Heart right ventricle (tissue), 16 donors: ENCODE results near the gene STK4. TPM values are rescaled to one million over a fixed set of nuclear protein-coding genes. Genes with fewer than 3 reads are reported as not detected.

Experiments
- ATAC-seq, 8 donors: fragments of 200-7000 bp; cut with Tn5 transposase; one replicate each; pipeline ENCODE4 v1.9.1; 2020; ENCODE audit warnings: mild to moderate bottlenecking in 8 of 8, moderate library complexity in 8 of 8, moderate number of reproducible peaks in 1 of 8
- DNase-seq, 2 donors: peaks; one replicate each; pipeline ENCODE4 v3.0.0-alpha.2; 2020
- H3K27ac ChIP-seq, 10 donors: fragments of 200-600 bp; sonication (generic) in 2 of 10; one replicate each; pipeline versions ENCODE4 v1.5.0 to v1.8.0; 2020 to 2022; ENCODE audit warnings: mild to moderate bottlenecking in 3 of 10
- H3K27me3 ChIP-seq, 7 donors: fragments of 200-600 bp; one replicate each; pipeline ENCODE4 v1.8.0; 2021 to 2022; ENCODE audit warnings: mild to moderate bottlenecking in 2 of 7
- H3K36me3 ChIP-seq, 9 donors: fragments of 200-600 bp; sonication (generic) in 1 of 9; one replicate each; pipeline versions ENCODE4 v1.5.0 to v1.8.0; 2020 to 2022; ENCODE audit warnings: mild to moderate bottlenecking in 2 of 9
- H3K4me1 ChIP-seq, 9 donors: fragments of 200-600 bp; sonication (generic) in 1 of 9; one replicate each; pipeline versions ENCODE4 v1.5.0 to v1.8.0; 2020 to 2022; ENCODE audit warnings: mild to moderate bottlenecking in 4 of 9
- H3K4me3 ChIP-seq, 10 donors: fragments of 200-600 bp; sonication (generic) in 2 of 10; one replicate each; pipeline versions ENCODE4 v1.5.0 to v1.8.0; 2020 to 2022; ENCODE audit warnings: mild to moderate bottlenecking in 7 of 10, moderate library complexity in 2 of 10
- H3K9me3 ChIP-seq, 11 donors: fragments of 200-600 bp in 10 of 11; sonication (generic) in 2 of 11; one replicate each; pipeline versions ENCODE4 v1.5.0 to v1.8.0; 2013 to 2022; ENCODE audit warnings: mild to moderate bottlenecking in 2 of 11, control low read depth in 1 of 11, moderate library complexity in 1 of 11
- CTCF ChIP-seq, 9 donors: fragments of 200-600 bp; sonication (generic) in 2 of 9; IDR thresholded peaks; one replicate each; pipeline versions ENCODE4 v1.5.0 to v1.8.0; 2021 to 2022; ENCODE audit warnings: antibody characterized with exemption in 9 of 9, mild to moderate bottlenecking in 5 of 9, moderate library complexity in 1 of 9
- WGBS, 2 donors: extraction: QIAGEN DNeasy Blood & Tissue Kit; methylation state at CpG; one replicate each; pipeline ENCODE4 v1.1.7; 2013; ENCODE audit warnings: inconsistent platforms in 1 of 2; 5-methylcytosine and 5-hydroxymethylcytosine counted together
- intact Hi-C, 10 donors: fragments of 100-400 bp; cut with DNase I; formaldehyde crosslinking; loops; one replicate each; pipeline versions ENCODE4 v1.11.1 to v1.14.2; 2022
- long read RNA-seq, 3 donors: library from polyadenylated mRNA; unstranded; transcript quantifications; one replicate each; pipeline ENCODE4 v2.0.0, GENCODE V29; 2020 to 2021
- polyA plus RNA-seq, 2 donors: library from polyadenylated mRNA; stranded (reverse); fragments of 200-250 nt; gene quantifications; one replicate each; pipeline ENCODE4 v1.2.3, GENCODE V29; 2013
- total RNA-seq, 10 donors: library from RNA; stranded (reverse); fragmentation: NEBNext Ultra II Directional in 3 of 10; extraction: Animal tissue kit (Norgen Biotek cat#: 25700) in 3 of 10; gene quantifications; one replicate each; pipeline versions ENCODE4 v1.2.1 to v1.2.4, GENCODE V29; 2021 to 2023
- donor health status: Arrhythmogenic right ventricular cardiomyopathy.
- donor health status: ischemic (EF 13 %, LVEDD 7.1; RV severe dilation, severe dysfunction).
- donor health status: healthy with polysubstance abuse.
- donor health status: DM: no; HTN: yes; CAD: no.
- donor health status: DM: no; HTN: no; CAD: no.
- donor health status: ischemic (EF 25% LVEDD 6.9; RV normal size, moderate dysfunction).
- donor health status: ischemic (EF 25% LVEDD 5.7; RV mildly dilated, moderate dysfunction).
- donor health status: healthy.
- donor health status: DM: yes; HTN: yes; CAD: no.
- donor health status: Ischemic cardiomyopathy.
- donor health status: ischemic (EF 35%, LVEDD 5.7; RV mildly dilated, moderate dysfunction).
- donor health status: nonischemic (EF 11% LVEDD 7.7; RV severe dilation, severe dysfunction).
- donor health status: DM: yes; HTN: yes; CAD: no.
- donor health status: PGD.
- donor health status: ischemic (EF 29% LVEDD 5.4; RV normal size, mild dysfunction).
- donor health status: nonischemic (EF 23%, LVEDD 6.1; RV moderate dilation, normal function).

Gene STK4
- 10 to 100 TPM in 2 of 10 donors, 1 to 10 TPM in 8; 7.7 to 18.1 (median 8.2) TPM for total RNA-seq
- polyA plus RNA-seq = 1 to 10 TPM; 3.7 to 4.8 TPM
- long read RNA-seq, donor 1, full-length matches to known transcripts = 3 of 4 reads
- long read RNA-seq, donor 1, partial matches to known transcripts = 0 of 4 reads
- long read RNA-seq, donor 1, other reads (novel, unspliced or antisense) = 1 of 4 reads
- long read RNA-seq, donor 2, full-length matches to known transcripts = 2 of 4 reads
- long read RNA-seq, donor 2, partial matches to known transcripts = 2 of 4 reads
- long read RNA-seq, donor 2, other reads (novel, unspliced or antisense) = 0 of 4 reads
- long read RNA-seq, donor 3, full-length matches to known transcripts = 3 of 14 reads
- long read RNA-seq, donor 3, partial matches to known transcripts = 1 of 14 reads
- long read RNA-seq, donor 3, other reads (novel, unspliced or antisense) = 10 of 14 reads

GRCh38 chr20:44966030-44966961 lies at the start of gene STK4:
TSS of gene STK4 (plus strand) at chr20:44966512. CDS start at chr20:44966569, 57 bp downstream.
- WGBS, 2 donors = 0 to 1% methylated on average over 67 to 68 of the region's 68 CpGs
- ATAC-seq (peak; percentile 98 to 99 (median 98)), DNase-seq (peak; percentile 93 to 95)
- intact Hi-C loops = loop anchor here in 6 of 10 donors (5.0 to 10.0 kb wide), 4 partner anchors 79 to 829 kb away; partner anchors contain the start of genes YWHAB (in 5 of the 6), DNTTIP1 (in 1 of the 6), KCNK15 (in 1 of the 6) and WFDC3 (in 1 of the 6)
- H3K9me3 ChIP-seq = no peaks in the 10 kb centered on the region
- H3K27ac ChIP-seq = peak within 1 kb of the TSS; percentile 58 to 97 (median 84)
- H3K4me1 ChIP-seq = peaks cover 5 to 50% (median 17%) of the 10 kb centered on the region in 9 donors
- peak in 8 of 9 donors; percentile 32 to 70 (median 56) for TF ChIP-seq CTCF (IDR thresholded peaks at IDR 0.05)
- peak within 1 kb of the TSS; percentile 63 to 92 (median 86) for H3K4me3 ChIP-seq
- no peaks in the 10 kb centered on the region for H3K27me3 ChIP-seq
- no peaks in the 10 kb centered on the region for H3K36me3 ChIP-seq

- H3K9me3 ChIP-seq = no peaks in the 10 kb centered on the region
- H3K36me3 ChIP-seq = peaks cover 0 to 33% (median 0%) of the 10 kb centered on the region in 9 donors
- WGBS, 2 donors = 94 to 96% methylated on average over 12 of the region's 12 CpGs
- H3K4me1 ChIP-seq = no peaks in the 10 kb centered on the region
- no peaks in the 10 kb centered on the region for H3K27me3 ChIP-seq
- ATAC-seq (no peak), DNase-seq (no peak)
- intact Hi-C loops = no loop called here
- no peak for TF ChIP-seq CTCF (IDR thresholded peaks at IDR 0.05)
- H3K27ac ChIP-seq = no peak overlapping the region
- H3K4me3 ChIP-seq = no peak overlapping the region
Measured at GRCh38 chr20:44916586-44916985, 49.7 kb upstream of the STK4 start.

- intact Hi-C loops = no loop called here
- 99% methylated on average over 2 of the region's 2 CpGs for WGBS, 2 donors
Measured at GRCh38 chr20:44917399-44917798, 48.9 kb upstream of the STK4 start.

More at GRCh38 chr20:44917399-44917798, 48.9 kb upstream of the STK4 start:
- TF ChIP-seq CTCF (IDR thresholded peaks at IDR 0.05) = no peak
- Histone ChIP-seq H3K4me3 (no peak overlapping the region), H3K27ac (no peak overlapping the region), H3K27me3 (no peaks in the 10 kb centered on the region), H3K36me3 (peaks cover 0 to 37% (median 0%) of the 10 kb centered on the region in 9 donors), H3K4me1 (no peaks in the 10 kb centered on the region), H3K9me3 (no peaks in the 10 kb centered on the region)
- ATAC-seq (no peak), DNase-seq (no peak)
